GM18870 (cell line): ENCODE measurements around the gene KCND2.

Source experiments
- ATAC-seq: cut with Tn5 transposase; IDR thresholded peaks from one replicate; pipeline ENCODE4 v1.9.1; 2021; ENCODE audit warnings: moderate library complexity; ENCODE audit not compliant: unreplicated experiment

Gene KCND2

DNA sequence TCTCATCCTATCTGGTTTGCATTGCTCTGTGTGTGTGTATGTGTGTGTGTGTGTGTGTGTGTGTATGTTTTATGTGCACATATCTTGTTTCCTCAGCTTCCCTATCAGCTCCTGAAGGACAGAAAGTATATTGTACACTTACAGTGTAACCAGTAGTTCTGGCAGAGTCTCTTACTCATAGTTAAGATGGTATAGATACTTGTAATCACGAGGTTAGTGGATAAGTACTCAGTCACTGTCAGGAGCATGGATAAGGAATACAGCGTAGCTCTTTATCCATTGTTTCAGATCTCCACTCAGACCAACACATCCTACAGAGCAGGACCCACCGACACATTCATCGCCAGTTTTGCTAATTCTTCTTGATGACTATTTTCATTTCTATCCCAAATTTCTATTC, 309.9 kb downstream of the KCND2 start:
- no peak for ATAC-seq

GRCh38 chr7:120583899-120584586, 311.1 kb downstream of the KCND2 start:
- no peak for ATAC-seq

GRCh38 chr7:120586571-120586970, 313.6 kb downstream of the KCND2 start:
- no peak for ATAC-seq

GRCh38 chr7:120587243-120587642, 314.3 kb downstream of the KCND2 start:
- ATAC-seq, result no peak

GRCh38 chr7:120588416-120588815, 315.4 kb downstream of the KCND2 start:
- ATAC-seq, result no peak

DNA sequence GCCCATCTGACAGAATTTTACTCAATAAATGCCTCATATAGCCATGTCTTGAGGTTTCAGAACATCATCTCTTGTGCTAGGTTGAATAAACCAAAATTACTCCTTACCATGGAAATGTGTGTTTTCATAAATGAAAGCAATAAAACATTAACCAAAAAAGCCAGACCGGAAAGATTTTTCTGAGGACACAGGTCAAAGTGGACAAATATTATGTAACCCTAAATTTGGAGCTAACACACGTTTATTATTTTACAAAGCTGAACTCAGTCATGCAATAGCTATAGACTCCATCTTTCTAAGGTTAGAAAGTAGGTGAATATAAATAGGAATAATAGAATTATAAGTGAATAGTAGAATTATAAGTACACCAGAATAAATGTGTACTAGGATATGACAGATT, 315.9 kb downstream of the KCND2 start:
- no peak for ATAC-seq

- no peak for ATAC-seq
Observed at GRCh38 chr7:120600607-120601006, 327.6 kb downstream of the KCND2 start.

DNA sequence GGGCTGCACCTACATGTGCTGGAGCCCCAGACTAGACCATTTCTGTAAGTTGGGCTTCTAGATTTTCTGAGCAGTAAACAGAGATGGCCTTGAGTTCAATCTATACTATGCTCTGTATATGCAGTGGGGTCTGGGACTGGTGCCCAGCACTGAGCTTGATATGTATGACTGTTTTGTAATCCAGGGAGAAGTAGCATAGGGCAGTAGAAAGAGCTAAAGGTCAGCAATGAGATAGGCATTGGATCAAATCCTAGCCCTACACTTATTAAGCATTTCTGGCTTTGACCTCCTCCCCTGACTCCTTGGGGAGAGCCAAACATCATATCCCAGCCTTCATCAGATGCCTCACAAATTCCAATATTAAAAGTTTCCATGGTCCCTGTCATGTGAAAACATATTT, 330.4 kb downstream of the KCND2 start:
- no peak for ATAC-seq

GRCh38 chr7:120609136-120609753, 336.3 kb downstream of the KCND2 start:
- no peak for ATAC-seq

- no peak for ATAC-seq
Observed at GRCh38 chr7:120611975-120612374, 339.0 kb downstream of the KCND2 start.

- no peak for ATAC-seq
Observed at GRCh38 chr7:120615703-120616102, 342.7 kb downstream of the KCND2 start.

DNA sequence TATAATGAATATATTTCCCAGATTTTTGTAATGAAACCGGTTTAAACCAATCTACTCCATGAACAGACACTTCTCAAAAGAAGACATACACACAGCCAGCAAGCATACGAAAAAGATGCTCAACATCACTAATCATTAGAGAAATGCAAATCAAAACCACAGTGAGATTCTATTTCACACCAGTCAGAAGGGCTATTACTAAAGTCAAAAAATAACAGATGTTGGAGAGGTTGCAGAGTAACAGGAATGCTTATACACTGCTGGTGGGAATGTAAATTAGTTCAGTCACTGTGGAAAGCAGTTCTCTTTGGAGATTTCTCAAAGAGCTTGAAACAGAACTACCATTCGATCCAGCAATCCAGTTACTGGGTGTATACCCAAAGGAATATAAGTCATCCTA, 344.3 kb downstream of the KCND2 start:
- ATAC-seq, result peak; percentile 76

- ATAC-seq, result no peak
Observed at GRCh38 chr7:120628251-120628650, 355.3 kb downstream of the KCND2 start.

GRCh38 chr7:120639884-120640283, 366.9 kb downstream of the KCND2 start:
- ATAC-seq, result no peak

- ATAC-seq, result no peak
Observed at GRCh38 chr7:120645966-120646365, 373.0 kb downstream of the KCND2 start.

DNA sequence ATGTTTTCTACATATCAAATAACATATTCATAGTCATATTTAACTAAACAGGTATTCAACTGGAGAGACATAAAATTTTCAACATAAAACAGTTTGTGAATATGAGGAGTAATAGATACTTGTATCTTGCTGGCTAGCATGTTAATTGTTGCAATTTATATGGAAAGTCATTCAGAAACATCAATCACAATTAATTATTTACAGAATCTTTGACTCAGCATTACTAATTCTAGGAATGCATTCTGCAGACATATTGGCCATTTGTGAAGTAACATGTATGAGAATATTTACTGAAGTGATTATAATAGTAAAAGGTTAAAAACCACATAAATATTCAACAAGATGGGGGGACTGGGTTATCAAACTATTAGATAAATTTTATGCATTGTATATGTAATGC, 381.3 kb downstream of the KCND2 start:
- ATAC-seq, result no peak

DNA sequence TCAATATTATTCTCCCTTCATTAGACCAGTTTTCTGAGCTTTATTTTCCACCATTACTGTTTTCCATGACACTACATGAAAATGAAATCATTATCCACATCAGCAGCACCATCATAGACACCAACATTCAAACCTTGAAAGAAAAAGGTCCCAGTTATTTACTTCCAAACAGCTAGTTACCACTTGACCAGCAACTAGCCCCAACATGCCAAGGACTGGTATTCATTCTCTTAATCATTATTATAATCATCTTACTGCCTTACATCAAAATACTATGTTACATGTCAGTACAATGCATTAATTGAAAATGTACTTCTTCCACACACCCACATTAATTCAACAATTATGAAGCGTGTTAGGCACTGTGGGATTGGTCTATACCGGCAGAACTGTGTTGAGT, 385.5 kb downstream of the KCND2 start:
- no peak for ATAC-seq

DNA sequence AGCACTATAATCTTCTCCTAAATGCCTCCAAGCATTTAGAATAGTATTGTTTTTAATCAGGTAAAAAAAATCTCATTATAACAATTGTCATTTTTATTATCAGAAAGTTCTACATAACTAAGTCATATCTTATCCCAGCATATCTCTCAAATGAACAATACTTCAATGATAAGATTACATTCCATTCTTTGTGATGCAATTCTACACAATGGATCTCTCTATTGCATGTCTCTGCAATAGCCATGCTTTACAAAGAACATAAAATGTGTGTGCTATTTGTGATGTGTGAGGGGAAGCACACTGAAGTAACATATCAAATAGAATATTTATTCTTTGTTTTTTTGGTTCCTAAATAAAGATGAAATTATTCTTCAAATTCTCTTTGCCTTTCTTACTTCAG, 389.3 kb downstream of the KCND2 start:
- ATAC-seq, result no peak

- ATAC-seq, result no peak
Observed at GRCh38 chr7:120665068-120665467, 392.1 kb downstream of the KCND2 start.

GRCh38 chr7:120675076-120675475, 402.1 kb downstream of the KCND2 start:
- ATAC-seq, result no peak

DNA sequence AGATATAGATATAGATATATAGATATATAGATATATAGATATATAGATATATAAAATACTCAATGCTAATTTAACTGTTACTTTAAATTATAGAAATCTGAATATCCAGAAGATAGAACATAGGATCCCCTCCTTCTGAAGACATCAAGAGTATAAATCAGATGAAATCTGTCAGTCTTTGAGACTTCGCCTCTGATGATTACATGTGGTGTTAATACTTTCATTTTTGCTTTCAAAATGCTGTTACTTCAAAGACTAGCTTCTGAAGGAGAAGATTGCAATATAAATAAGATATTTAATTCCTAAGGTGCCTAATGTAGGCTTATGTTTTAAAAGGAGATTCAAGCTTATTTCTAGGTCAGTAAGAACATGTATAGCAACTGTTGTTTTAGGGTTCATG, 404.6 kb downstream of the KCND2 start:
- no peak for ATAC-seq

- ATAC-seq, result no peak
Observed at GRCh38 chr7:120680985-120681384, 408.0 kb downstream of the KCND2 start.

DNA sequence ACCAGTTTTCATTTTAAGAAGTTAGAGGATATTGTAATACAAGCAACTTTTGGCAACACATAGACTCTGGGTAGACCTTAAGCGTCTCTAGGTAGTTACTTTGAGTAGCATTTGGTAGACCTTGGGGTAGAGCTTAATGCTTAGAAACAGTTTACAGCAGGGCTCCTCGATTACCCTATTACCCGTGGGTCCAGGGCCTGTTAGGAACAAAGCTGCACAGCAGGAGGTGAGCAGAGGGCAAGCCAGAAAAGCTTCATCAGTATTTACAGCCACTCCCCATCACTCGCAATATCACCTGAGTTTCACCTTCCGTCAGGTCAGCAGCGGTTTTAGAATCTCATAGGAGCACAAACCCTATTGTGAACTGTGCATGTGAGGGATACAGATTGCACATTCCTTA, 411.5 kb downstream of the KCND2 start:
- no peak for ATAC-seq
